NOMO-1 treated with dmso at 0.1 percent for 144 hours (cell line): ENCODE measurements around the gene PRTFDC1.

ENCODE experiments used
- DNase-seq: peaks from one replicate; lab custom pipeline; 2025; ENCODE audit not compliant: unreplicated experiment; lab: John Stamatoyannopoulos, UW

The PRTFDC1 gene

GRCh38 chr10:24804956-24805355 is 147.4 kb downstream of the PRTFDC1 start:
- DNase-seq = no peak

GRCh38 chr10:24804392-24804791 is 148.0 kb downstream of the PRTFDC1 start:
- DNase-seq = no peak

- no peak for DNase-seq
These were observed 150.0 kb downstream of the PRTFDC1 start for GRCh38 chr10:24802378-24802777.

- no peak for DNase-seq
These were observed 151.5 kb downstream of the PRTFDC1 start for GRCh38 chr10:24800861-24801260.
